ENCODE data around the gene MVD.

- TF ChIP-seq CTCF (conservative IDR thresholded peaks at IDR 0.05 in 1 of 2, IDR thresholded peaks at IDR 0.05 in 1 of 2; ENCODE audit: extremely low read depth in 1 of 2, insufficient read depth in 1 of 2, low read depth in 1 of 2, low read length in 2 of 2) (no peak), EZH2 (IDR thresholded peaks at IDR 0.05; ENCODE audit: borderline replicate concordance, low read length) (no peak)
Measured at GRCh38 chr16:88639231-88640038, 23.5 kb downstream of the MVD start.
